Stimulated activated CD4-positive, alpha-beta T cell treated with anti-CD3 and anti-CD28 coated beads, Interleukin-1b, Interleukin-23, amount 100 ng/mL, for 48 hours (primary cell): ENCODE results near the gene KIR3DL3.
"Not testable (repeated sequence)": the region's sequence is repeated elsewhere in the genome, so short reads cannot be mapped to it uniquely, and the experiment has no call there.

Experiments
- DNase-seq: peaks from one replicate; pipeline ENCODE4 v3.0.0-alpha.2; 2020

Gene KIR3DL3

GRCh38 chr19:54738306-54738705, 14.1 kb downstream of the KIR3DL3 start, which contains the start of gene KIR2DL3:
TSS of gene KIR2DL3 (plus strand) at chr19:54738513. CDS start at chr19:54738546, 33 bp downstream.
- not testable (repeated sequence) for DNase-seq

- no peak for DNase-seq
Observed at GRCh38 chr19:54738715-54739114, 14.5 kb downstream of the KIR3DL3 start.

DNA sequence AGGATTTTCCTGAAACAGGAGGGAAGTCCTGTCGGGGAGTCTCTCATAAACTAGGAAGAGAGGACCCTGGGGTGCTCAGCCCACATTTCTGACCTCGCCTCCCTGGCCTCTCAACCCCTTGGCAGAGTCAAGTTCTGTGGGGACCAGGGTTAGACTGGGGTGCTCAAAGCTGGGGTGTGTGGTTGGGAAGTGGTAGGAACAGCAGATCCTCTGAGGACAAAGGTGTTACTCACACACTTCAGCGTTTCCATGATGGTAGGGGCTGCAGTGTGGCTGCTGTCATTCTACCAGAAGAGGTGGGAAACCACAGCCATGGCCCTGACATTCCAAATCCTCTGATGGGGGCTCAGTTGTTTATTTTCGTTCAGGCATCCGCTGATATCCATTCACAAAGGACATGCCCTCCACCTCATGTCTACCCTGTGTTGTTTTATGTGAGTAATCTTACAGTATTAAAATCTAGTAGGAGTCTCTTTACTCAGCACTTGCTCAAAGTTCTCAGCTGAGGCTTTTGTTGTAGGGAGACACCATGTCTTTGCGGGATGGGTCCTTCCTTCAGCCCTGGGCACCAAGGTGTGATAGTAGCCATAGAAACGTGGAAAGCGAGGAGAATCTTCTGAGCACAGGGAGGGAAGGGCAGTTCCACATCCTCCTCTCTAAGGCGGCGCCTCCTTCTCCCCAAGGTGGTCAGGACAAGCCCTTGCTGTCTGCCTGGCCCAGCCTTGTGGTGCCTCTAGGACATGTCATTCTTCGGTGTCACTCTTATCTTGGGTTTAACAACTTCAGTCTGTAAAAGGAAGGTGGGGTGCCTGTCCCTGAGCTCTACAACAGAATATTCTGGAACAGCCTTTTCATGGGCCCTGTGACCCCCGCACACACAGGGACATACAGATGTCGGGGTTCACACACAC, 15.6 kb downstream of the KIR3DL3 start:
- no peak for DNase-seq

- not testable (repeated sequence) for DNase-seq
Observed at GRCh38 chr19:54741950-54742349, 17.7 kb downstream of the KIR3DL3 start.

- DNase-seq = not testable (repeated sequence)
Observed at GRCh38 chr19:54744080-54744479, 19.8 kb downstream of the KIR3DL3 start.

DNA sequence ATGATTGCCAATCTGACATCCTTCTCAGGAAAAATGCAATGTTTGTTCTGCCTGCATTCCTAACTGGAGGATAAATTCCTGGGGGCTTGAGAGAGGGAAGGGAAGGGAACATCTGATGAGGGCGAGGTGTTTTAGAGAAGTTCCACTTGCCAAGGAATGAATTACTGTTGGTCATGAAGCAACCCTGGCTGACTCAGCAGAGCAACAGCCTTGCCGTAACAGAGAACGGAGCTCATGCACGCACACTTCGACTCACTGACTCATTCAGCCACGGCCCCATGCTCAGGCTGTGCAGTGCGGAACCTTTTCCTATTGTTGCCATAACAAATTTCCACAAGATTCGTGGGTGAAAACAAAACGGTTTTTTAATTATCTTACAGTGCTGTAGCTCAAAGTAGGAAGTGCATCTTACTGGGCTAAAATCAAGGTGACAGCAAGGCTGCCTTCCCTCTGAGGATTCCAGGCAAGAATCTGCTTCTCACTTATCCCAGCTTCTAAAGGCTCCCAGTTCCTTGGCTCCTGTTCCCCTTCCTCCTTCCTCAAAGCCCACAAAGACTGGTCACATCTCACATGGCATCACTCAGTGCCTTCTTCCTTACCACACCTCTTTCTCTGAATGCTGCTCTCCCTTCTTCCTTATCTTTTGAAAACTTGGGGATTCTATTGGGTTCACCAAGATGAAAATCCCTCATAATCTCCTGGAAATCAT, 23.5 kb downstream of the KIR3DL3 start:
- DNase-seq = not testable (repeated sequence)

- DNase-seq = not testable (repeated sequence)
Observed at GRCh38 chr19:54750276-54750675, 26.0 kb downstream of the KIR3DL3 start.

- not testable (repeated sequence) for DNase-seq
Observed at GRCh38 chr19:54756204-54757110, 32.2 kb downstream of the KIR3DL3 start.

- DNase-seq = not testable (repeated sequence)
Observed at GRCh38 chr19:54758577-54758976, 34.3 kb downstream of the KIR3DL3 start.

DNA sequence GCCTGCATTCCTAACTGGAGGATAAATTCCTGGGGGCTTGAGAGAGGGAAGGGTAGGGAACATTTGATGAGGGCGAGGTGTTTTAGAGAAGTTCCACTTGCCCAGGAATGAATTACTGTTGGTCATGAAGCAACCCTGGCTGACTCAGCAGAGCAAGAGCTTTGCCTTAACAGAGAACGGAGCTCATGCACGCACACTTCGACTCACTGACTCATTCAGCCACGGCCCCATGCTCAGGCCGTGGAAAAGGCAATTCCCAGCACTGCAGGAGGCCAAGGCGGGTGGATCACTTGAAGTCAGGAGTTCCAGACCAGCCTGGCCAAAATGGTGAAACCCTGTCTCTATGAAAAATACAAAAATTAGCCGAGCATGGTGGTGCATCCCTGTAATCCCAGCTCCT, 40.0 kb downstream of the KIR3DL3 start:
- not testable (repeated sequence) for DNase-seq

GRCh38 chr19:54766464-54766863, 42.2 kb downstream of the KIR3DL3 start:
- not testable (repeated sequence) for DNase-seq

DNA sequence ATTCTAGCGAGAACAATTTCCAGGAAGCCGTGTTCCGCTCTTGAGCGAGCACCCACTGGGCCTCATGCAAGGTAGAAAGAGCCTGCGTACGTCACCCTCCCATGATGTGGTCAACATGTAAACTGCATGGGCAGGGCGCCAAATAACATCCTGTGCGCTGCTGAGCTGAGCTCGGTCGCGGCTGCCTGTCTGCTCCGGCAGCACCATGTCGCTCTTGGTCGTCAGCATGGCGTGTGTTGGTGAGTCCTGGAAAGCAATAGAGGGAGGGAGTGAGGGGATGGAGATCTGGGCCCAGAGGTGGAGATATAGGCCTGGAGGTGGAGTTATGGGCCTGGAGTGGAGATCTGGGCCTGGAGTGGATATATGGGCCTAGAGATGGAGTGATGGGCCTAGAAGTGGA, 45.4 kb downstream of the KIR3DL3 start, which contains the start of gene KIR2DL1:
TSS of gene KIR2DL1 (plus strand) at position 148 of the 400 bp plus-strand sequence. CDS start at position 206, 58 bp downstream.
- not testable (repeated sequence) for DNase-seq

DNA sequence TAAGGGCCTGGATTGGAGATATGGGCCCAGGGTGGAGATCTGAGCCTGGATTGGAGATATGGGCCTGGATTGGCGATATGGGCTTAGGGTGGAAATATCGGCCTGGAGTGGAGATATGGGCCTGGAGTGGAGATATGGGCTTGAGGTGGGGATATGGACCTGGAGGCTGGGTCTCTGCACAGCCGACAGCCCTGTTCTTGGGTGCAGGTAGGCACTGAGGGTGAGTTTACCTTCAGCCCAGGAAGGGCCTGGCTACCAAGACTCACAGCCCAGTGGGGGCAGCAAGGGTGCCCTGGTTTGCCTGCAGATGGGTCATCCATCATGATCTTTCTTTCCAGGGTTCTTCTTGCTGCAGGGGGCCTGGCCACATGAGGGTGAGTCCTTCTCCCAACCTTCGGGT, 46.3 kb downstream of the KIR3DL3 start:
- DNase-seq = not testable (repeated sequence)

DNA sequence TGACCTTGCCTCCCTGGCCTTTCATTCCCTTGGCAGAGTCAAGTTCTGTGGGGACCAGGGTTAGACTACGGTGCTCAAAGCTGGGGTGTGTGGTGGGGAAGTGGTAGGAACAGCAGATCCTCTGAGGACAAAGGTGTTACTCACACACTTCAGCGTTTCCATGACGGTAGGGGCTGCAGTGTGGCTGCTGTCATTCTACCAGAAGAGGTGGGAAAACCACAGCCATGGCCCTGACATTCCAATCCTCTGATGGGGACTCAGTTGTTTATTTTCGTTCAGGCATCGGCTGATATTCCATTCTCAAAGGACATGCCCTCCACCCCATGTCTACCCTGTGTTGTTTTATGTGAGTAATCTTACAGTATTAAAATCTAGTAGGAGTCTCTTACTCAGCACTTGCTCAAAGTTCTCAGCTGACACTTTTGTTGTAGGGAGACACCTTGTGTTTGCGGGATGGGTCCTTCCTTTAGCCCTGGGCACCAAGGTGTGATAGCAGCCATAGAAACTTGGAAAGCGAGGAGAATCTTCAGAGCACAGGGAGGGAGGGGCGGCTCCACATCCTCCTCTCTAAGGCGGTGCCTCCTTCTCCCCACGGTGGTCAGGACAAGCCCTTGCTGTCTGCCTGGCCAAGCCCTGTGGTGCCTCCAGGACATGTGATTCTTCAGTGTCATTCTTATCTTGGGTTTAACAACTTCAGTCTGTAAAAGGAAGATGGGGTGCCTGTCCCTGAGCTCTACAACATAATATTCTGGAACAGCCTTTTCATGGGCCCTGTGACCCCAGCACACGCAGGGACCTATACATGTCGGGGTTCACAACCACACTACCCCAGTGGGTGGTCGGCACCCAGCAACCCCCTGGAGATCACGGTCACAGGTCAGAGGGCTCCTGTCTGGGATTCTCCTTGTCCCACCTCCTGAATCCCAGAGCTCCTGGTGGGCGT, 47.0 kb downstream of the KIR3DL3 start:
- not testable (repeated sequence) for DNase-seq

GRCh38 chr19:54772666-54773065, 48.4 kb downstream of the KIR3DL3 start:
- DNase-seq = not testable (repeated sequence)

GRCh38 chr19:54775095-54775815, 51.0 kb downstream of the KIR3DL3 start:
- DNase-seq = not testable (repeated sequence)

- DNase-seq = not testable (repeated sequence)
Observed at GRCh38 chr19:54775830-54776229, 51.6 kb downstream of the KIR3DL3 start.

- DNase-seq = not testable (repeated sequence)
Observed at GRCh38 chr19:54777851-54778250, 53.6 kb downstream of the KIR3DL3 start.

GRCh38 chr19:54778896-54779295, 54.7 kb downstream of the KIR3DL3 start:
- DNase-seq = not testable (repeated sequence)

DNA sequence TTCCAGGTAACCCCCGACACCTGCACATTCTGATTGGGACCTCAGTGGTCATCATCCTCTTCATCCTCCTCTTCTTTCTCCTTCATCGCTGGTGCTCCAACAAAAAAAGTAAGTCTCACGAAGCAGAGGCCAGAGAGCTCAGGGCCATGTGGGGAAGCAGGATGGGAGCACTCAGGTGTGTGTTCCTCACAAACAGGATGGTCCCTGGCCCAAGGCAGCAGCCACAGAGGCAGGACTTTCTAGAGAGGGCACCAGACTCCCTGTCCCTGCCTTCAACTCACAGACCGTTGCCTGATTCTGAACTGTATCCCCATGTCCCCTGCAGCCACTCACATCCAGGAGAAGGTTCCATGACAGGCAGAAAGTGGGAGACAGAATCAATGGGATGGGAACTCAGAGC, 58.7 kb downstream of the KIR3DL3 start:
- DNase-seq = not testable (repeated sequence)
